IPS-18c (cell line): ENCODE measurements around the gene TRAT1.

Experiments used
- H3K4me3 ChIP-seq: 2 replicates; pipeline ENCODE4 v1.7.0; 2013; ENCODE audit warnings: low read depth, mild to moderate bottlenecking, low read length, moderate library complexity; ENCODE audit not compliant: insufficient read depth
- H3K9me3 ChIP-seq: one replicate; pipeline ENCODE4 v1.6.1; 2013; ENCODE audit warnings: mild to moderate bottlenecking, low read length, moderate library complexity; ENCODE audit not compliant: control insufficient read depth, insufficient read depth

The TRAT1 gene

GRCh38 chr3:108838436-108838835, 15.8 kb downstream of the TRAT1 start:
- Histone ChIP-seq H3K9me3 (no peaks in the 10 kb centered on the region), H3K4me3 (no peak overlapping the region)

- Histone ChIP-seq H3K9me3 (no peaks in the 10 kb centered on the region), H3K4me3 (no peak overlapping the region)
Observed at GRCh38 chr3:108845709-108846293, 23.2 kb downstream of the TRAT1 start.

- no peak overlapping the region for H3K4me3 ChIP-seq
- H3K9me3 ChIP-seq, result no peaks in the 10 kb centered on the region
Observed at GRCh38 chr3:108847187-108847586, 24.6 kb downstream of the TRAT1 start.

GRCh38 chr3:108849075-108849474, 26.5 kb downstream of the TRAT1 start:
- no peaks in the 10 kb centered on the region for H3K9me3 ChIP-seq
- no peak overlapping the region for H3K4me3 ChIP-seq

GRCh38 chr3:108861401-108861800, 38.8 kb downstream of the TRAT1 start:
- no peak overlapping the region for H3K4me3 ChIP-seq
- no peaks in the 10 kb centered on the region for H3K9me3 ChIP-seq

GRCh38 chr3:108862865-108863798, 40.5 kb downstream of the TRAT1 start:
- no peak overlapping the region for H3K4me3 ChIP-seq

GRCh38 chr3:108863799-108864135, 41.2 kb downstream of the TRAT1 start:
- no peak overlapping the region for H3K4me3 ChIP-seq
- no peaks in the 10 kb centered on the region for H3K9me3 ChIP-seq

More at GRCh38 chr3:108862865-108863798, 40.5 kb downstream of the TRAT1 start:
- no peaks in the 10 kb centered on the region for H3K9me3 ChIP-seq

- Histone ChIP-seq H3K9me3 (no peaks in the 10 kb centered on the region), H3K4me3 (no peak overlapping the region)
Observed at GRCh38 chr3:108877901-108878300, 55.3 kb downstream of the TRAT1 start.

GRCh38 chr3:108879915-108880314, 57.3 kb downstream of the TRAT1 start:
- no peak overlapping the region for H3K4me3 ChIP-seq
- no peaks in the 10 kb centered on the region for H3K9me3 ChIP-seq

GRCh38 chr3:108882762-108883161, 60.2 kb downstream of the TRAT1 start:
- Histone ChIP-seq H3K4me3 (no peak overlapping the region), H3K9me3 (no peaks in the 10 kb centered on the region)

GRCh38 chr3:108883373-108883772, 60.8 kb downstream of the TRAT1 start:
- Histone ChIP-seq H3K4me3 (no peak overlapping the region), H3K9me3 (no peaks in the 10 kb centered on the region)

- no peak overlapping the region for H3K4me3 ChIP-seq
- H3K9me3 ChIP-seq, result no peaks in the 10 kb centered on the region
Observed at GRCh38 chr3:108887121-108887520, 64.5 kb downstream of the TRAT1 start.

GRCh38 chr3:108887777-108888176, 65.2 kb downstream of the TRAT1 start:
- Histone ChIP-seq H3K9me3 (no peaks in the 10 kb centered on the region), H3K4me3 (no peak overlapping the region)

- Histone ChIP-seq H3K9me3 (no peaks in the 10 kb centered on the region), H3K4me3 (no peak overlapping the region)
Observed at GRCh38 chr3:108891833-108892232, 69.2 kb downstream of the TRAT1 start.

- Histone ChIP-seq H3K4me3 (no peak overlapping the region), H3K9me3 (no peaks in the 10 kb centered on the region)
Observed at GRCh38 chr3:108894981-108895380, 72.4 kb downstream of the TRAT1 start.

GRCh38 chr3:108897883-108898282, 75.3 kb downstream of the TRAT1 start:
- H3K9me3 ChIP-seq, result no peaks in the 10 kb centered on the region
- no peak overlapping the region for H3K4me3 ChIP-seq

GRCh38 chr3:108899530-108899929, 76.9 kb downstream of the TRAT1 start:
- H3K4me3 ChIP-seq, result no peak overlapping the region
- no peaks in the 10 kb centered on the region for H3K9me3 ChIP-seq
